Measurements from ENCODE around the gene MARCHF3. TPM values are rescaled to one million over a fixed set of nuclear protein-coding genes. Genes with fewer than 3 reads are reported as not detected.

The MARCHF3 gene
- total RNA-seq, 5 donors from 2014 or later (not counting 1 experiment from before 2014, with no cell fraction given), result 5.6 to 9.9 (median 7.6) TPM

DNA sequence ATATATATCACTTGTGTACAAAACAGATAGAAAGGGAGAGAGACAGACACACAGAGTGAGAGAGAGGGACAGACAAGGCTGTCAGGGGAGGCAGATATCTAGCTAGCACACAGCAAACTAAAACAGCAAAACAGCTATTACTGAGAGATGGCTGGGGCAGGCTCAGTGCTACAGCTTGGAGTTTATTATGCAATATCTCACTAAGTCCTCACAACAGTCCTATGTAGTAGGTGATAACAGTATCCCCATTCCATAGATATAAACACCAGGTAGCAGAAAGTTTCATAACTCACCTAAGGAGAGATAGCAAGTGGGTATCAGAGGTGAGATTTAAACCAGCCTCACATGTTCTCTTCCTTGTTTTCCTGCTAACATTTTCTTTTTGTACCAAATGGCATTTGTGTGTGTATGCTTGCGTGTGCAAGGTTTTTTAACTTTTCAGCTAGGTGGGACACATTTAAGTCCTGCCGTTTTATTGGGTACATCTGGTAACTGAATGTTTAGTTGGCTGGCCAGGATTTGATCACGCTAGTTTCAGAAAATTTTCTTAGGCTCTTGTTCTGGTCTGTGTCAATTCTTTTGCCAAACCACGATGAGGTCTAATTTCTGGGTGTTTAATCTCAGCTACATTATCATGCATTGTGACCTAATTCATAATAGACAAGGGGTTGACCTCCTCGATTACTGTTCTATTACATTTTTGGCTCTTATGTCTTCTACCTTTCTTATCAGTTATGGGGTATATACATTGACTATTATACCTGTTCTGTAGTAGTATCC is 148.3 kb downstream of the MARCHF3 start:
- H3K4me3 Mint-ChIP-seq, result no peak overlapping the region
- H3K9me3 ChIP-seq, result no peaks in the 10 kb centered on the region
- 95% methylated on average over 3 of the region's 5 CpGs for WGBS (ENCODE audit: insufficient coverage)
- no peaks in the 10 kb centered on the region for H3K27me3 ChIP-seq (replicated peaks in 1 of 2; ENCODE audit: control insufficient read depth in 2 of 2, extremely low read depth in 1 of 2, insufficient read depth in 2 of 2, low read length in 1 of 2)
- no peaks in the 10 kb centered on the region for H3K36me3 ChIP-seq (ENCODE audit: control insufficient read depth in 2 of 2, extremely low read depth in 1 of 2, insufficient read depth in 1 of 2, low read length in 1 of 2)
- H3K27ac Mint-ChIP-seq, result no peak overlapping the region
- H3K27me3 Mint-ChIP-seq, result no peaks in the 10 kb centered on the region
- peaks cover 0 to 15% (median 2%) of the 10 kb centered on the region in 3 donors for H3K4me1 Mint-ChIP-seq
- no peak for DNase-seq
- H3K27ac ChIP-seq (ENCODE audit: low read length), result no peak overlapping the region
- H3K9me3 Mint-ChIP-seq, result no peaks in the 10 kb centered on the region
- no peaks in the 10 kb centered on the region for H3K4me1 ChIP-seq (ENCODE audit: control insufficient read depth in 1 of 2, extremely low read depth in 1 of 2, insufficient read depth in 2 of 2, low read length in 2 of 2)
- H3K4me3 ChIP-seq (ENCODE audit: control insufficient read depth in 1 of 2, extremely low read depth in 1 of 2, low read length in 1 of 2), result no peak overlapping the region
- ChIA-PET POLR2A (no interaction called here), CTCF (interaction anchor here in 1 of 2 donors (0.6 kb wide), 1 partner anchor 87 kb away, joined by 5 read pairs; no protein-coding TSS in a partner anchor)
- ATAC-seq (replicated peaks in 1 of 4), result no peak
- peaks cover 4% of the 10 kb centered on the region for H3K36me3 Mint-ChIP-seq

DNA sequence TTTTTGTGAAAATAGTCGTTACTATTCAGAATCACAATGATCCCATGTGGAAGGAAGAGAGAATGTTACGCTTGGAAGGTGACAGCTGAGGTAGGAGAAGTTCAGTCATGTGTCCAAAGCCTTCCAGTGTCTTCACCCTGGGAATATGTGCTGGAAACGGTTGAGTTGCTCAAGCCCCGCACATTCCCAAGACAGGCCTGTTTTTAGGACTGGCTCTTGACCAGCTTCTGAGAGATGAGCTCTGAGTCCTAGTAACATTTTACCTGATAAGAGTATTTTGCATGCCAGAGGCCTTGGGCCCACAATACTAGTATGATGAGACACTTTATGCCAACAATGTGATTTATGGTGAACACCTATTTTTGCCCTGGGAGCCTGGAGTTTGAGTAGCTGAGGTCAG is 151.7 kb downstream of the MARCHF3 start:
- DNase-seq, result no peak
- no peaks in the 10 kb centered on the region for H3K36me3 ChIP-seq (ENCODE audit: control insufficient read depth in 2 of 2, extremely low read depth in 1 of 2, insufficient read depth in 1 of 2, low read length in 1 of 2)
- no peak for ATAC-seq (replicated peaks in 1 of 4)
- no peaks in the 10 kb centered on the region for H3K4me1 ChIP-seq (ENCODE audit: control insufficient read depth in 1 of 2, extremely low read depth in 1 of 2, insufficient read depth in 2 of 2, low read length in 2 of 2)
- no peak overlapping the region for H3K27ac ChIP-seq (ENCODE audit: low read length)
- no peaks in the 10 kb centered on the region for H3K9me3 ChIP-seq
- Mint-ChIP-seq H3K27me3 (no peaks in the 10 kb centered on the region), H3K4me1 (no peaks in the 10 kb centered on the region), H3K36me3 (peaks cover 13% of the 10 kb centered on the region), H3K4me3 (no peak overlapping the region), H3K9me3 (no peaks in the 10 kb centered on the region), H3K27ac (no peak overlapping the region)
- H3K27me3 ChIP-seq (replicated peaks in 1 of 2; ENCODE audit: control insufficient read depth in 2 of 2, extremely low read depth in 1 of 2, insufficient read depth in 2 of 2, low read length in 1 of 2), result no peaks in the 10 kb centered on the region
- no peak overlapping the region for H3K4me3 ChIP-seq (ENCODE audit: control insufficient read depth in 1 of 2, extremely low read depth in 1 of 2, low read length in 1 of 2)
- CTCF ChIA-PET, result no interaction called here
- 100% methylated on average over 3 of the region's 4 CpGs for WGBS (ENCODE audit: insufficient coverage)
- POLR2A ChIA-PET, result no interaction called here

DNA sequence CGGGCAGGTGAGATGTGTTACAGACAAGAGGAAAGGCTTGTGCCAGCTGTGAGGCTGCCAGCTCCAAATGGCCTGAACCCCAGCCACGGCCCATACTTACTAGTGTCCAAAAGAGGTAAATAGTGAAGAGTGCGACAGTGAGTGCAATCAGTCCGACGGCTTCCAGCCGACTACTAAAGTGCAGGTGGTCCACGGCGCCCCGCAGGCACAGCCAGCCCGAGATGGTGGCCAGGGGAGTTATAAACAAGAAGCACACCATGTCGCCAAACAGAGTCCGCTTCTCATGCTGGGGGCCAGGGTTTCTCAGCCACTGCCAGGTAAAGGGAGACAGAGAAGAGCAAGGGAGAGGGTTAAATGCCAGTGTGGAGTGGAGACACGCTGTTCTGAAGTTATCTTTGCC is 152.3 kb downstream of the MARCHF3 start:
- Histone ChIP-seq H3K36me3 (ENCODE audit: control insufficient read depth in 2 of 2, extremely low read depth in 1 of 2, insufficient read depth in 1 of 2, low read length in 1 of 2) (no peaks in the 10 kb centered on the region), H3K27me3 (replicated peaks in 1 of 2; ENCODE audit: control insufficient read depth in 2 of 2, extremely low read depth in 1 of 2, insufficient read depth in 2 of 2, low read length in 1 of 2) (no peaks in the 10 kb centered on the region), H3K27ac (ENCODE audit: low read length) (no peak overlapping the region), H3K4me3 (ENCODE audit: control insufficient read depth in 1 of 2, extremely low read depth in 1 of 2, low read length in 1 of 2) (no peak overlapping the region), H3K4me1 (ENCODE audit: control insufficient read depth in 1 of 2, extremely low read depth in 1 of 2, insufficient read depth in 2 of 2, low read length in 2 of 2) (no peaks in the 10 kb centered on the region), H3K9me3 (no peaks in the 10 kb centered on the region)
- Mint-ChIP-seq H3K4me3 (no peak overlapping the region), H3K9me3 (no peaks in the 10 kb centered on the region), H3K27me3 (no peaks in the 10 kb centered on the region), H3K27ac (no peak overlapping the region), H3K36me3 (peaks cover 13% of the 10 kb centered on the region), H3K4me1 (no peaks in the 10 kb centered on the region)
- DNase-seq, result no peak
- 98% methylated on average over 11 of the region's 13 CpGs for WGBS (ENCODE audit: insufficient coverage)
- CTCF ChIA-PET, result no interaction called here
- POLR2A ChIA-PET, result no interaction called here
- no peak for ATAC-seq (replicated peaks in 1 of 4)

DNA sequence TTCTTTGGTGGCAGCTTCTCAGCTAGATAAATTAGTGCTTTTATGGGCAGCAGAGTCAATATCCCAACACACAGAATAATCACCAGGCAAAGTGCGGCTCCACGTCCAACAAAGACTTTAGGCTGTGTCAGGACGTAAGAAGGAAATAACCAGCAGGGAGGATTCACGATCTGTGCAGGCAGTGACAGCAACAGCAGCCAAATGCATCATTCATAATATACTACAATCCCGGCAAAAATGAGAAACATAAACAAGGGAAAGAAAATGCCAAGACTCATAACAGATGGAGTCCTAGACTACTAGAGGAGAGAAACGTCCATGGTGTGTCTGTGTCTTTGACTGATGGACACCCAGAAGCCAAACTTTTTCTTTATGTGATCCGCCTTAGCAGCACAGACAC is 152.8 kb downstream of the MARCHF3 start:
- no CpG with 5 or more reads among the region's 7 CpGs for WGBS (ENCODE audit: insufficient coverage)
- H3K27ac ChIP-seq (ENCODE audit: low read length), result no peak overlapping the region
- ATAC-seq (replicated peaks in 1 of 4), result no peak
- H3K27me3 ChIP-seq (replicated peaks in 1 of 2; ENCODE audit: control insufficient read depth in 2 of 2, extremely low read depth in 1 of 2, insufficient read depth in 2 of 2, low read length in 1 of 2), result no peaks in the 10 kb centered on the region
- H3K4me3 ChIP-seq (ENCODE audit: control insufficient read depth in 1 of 2, extremely low read depth in 1 of 2, low read length in 1 of 2), result no peak overlapping the region
- Mint-ChIP-seq H3K27me3 (no peaks in the 10 kb centered on the region), H3K4me1 (no peaks in the 10 kb centered on the region), H3K36me3 (peaks cover 13% of the 10 kb centered on the region), H3K9me3 (no peaks in the 10 kb centered on the region), H3K4me3 (no peak overlapping the region), H3K27ac (no peak overlapping the region)
- no peaks in the 10 kb centered on the region for H3K4me1 ChIP-seq (ENCODE audit: control insufficient read depth in 1 of 2, extremely low read depth in 1 of 2, insufficient read depth in 2 of 2, low read length in 2 of 2)
- ChIA-PET POLR2A (no interaction called here), CTCF (no interaction called here)
- no peaks in the 10 kb centered on the region for H3K9me3 ChIP-seq
- DNase-seq, result no peak
- no peaks in the 10 kb centered on the region for H3K36me3 ChIP-seq (ENCODE audit: control insufficient read depth in 2 of 2, extremely low read depth in 1 of 2, insufficient read depth in 1 of 2, low read length in 1 of 2)

DNA sequence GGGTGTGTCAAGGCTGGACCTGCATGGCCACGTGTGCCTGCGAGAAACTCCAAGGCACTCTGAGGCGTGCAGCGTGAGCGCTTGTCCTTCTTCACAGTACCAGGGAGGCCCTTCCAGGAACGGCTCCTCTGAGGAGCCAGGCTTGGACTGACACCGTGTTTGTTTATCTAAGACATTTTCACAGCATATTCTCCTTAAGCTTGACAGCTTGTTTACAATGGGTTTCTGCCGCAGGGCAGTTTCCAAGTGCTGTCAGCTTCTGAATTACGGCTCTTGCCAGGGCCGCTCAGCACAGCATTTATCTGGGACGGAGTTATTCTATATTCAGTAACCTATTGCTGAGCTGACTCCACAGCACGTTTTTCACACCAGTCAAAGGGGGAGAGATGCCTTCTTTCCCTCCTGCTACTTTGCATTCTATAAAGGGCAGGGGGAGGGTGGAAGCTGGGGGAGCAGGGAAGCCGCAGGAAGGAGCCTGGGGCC is 155.0 kb downstream of the MARCHF3 start:
- H3K36me3 Mint-ChIP-seq, result peaks cover 17% of the 10 kb centered on the region
- ChIA-PET POLR2A (no interaction called here), CTCF (no interaction called here)
- H3K4me1 Mint-ChIP-seq, result no peaks in the 10 kb centered on the region
- no peaks in the 10 kb centered on the region for H3K9me3 Mint-ChIP-seq
- H3K27ac Mint-ChIP-seq, result no peak overlapping the region
- DNase-seq (no peak), ATAC-seq (replicated peaks in 1 of 4) (no peak)
- no peaks in the 10 kb centered on the region for H3K27me3 ChIP-seq (replicated peaks in 1 of 2; ENCODE audit: control insufficient read depth in 2 of 2, extremely low read depth in 1 of 2, insufficient read depth in 2 of 2, low read length in 1 of 2)
- no peak overlapping the region for H3K27ac ChIP-seq (ENCODE audit: low read length)
- H3K4me3 ChIP-seq (ENCODE audit: control insufficient read depth in 1 of 2, extremely low read depth in 1 of 2, low read length in 1 of 2), result no peak overlapping the region
- WGBS (ENCODE audit: insufficient coverage), result 87% methylated on average over 9 of the region's 13 CpGs
- H3K4me3 Mint-ChIP-seq, result no peak overlapping the region
- no peaks in the 10 kb centered on the region for H3K4me1 ChIP-seq (ENCODE audit: control insufficient read depth in 1 of 2, extremely low read depth in 1 of 2, insufficient read depth in 2 of 2, low read length in 2 of 2)
- no peaks in the 10 kb centered on the region for H3K36me3 ChIP-seq (ENCODE audit: control insufficient read depth in 2 of 2, extremely low read depth in 1 of 2, insufficient read depth in 1 of 2, low read length in 1 of 2)
- H3K27me3 Mint-ChIP-seq, result no peaks in the 10 kb centered on the region
- H3K9me3 ChIP-seq, result no peaks in the 10 kb centered on the region

DNA sequence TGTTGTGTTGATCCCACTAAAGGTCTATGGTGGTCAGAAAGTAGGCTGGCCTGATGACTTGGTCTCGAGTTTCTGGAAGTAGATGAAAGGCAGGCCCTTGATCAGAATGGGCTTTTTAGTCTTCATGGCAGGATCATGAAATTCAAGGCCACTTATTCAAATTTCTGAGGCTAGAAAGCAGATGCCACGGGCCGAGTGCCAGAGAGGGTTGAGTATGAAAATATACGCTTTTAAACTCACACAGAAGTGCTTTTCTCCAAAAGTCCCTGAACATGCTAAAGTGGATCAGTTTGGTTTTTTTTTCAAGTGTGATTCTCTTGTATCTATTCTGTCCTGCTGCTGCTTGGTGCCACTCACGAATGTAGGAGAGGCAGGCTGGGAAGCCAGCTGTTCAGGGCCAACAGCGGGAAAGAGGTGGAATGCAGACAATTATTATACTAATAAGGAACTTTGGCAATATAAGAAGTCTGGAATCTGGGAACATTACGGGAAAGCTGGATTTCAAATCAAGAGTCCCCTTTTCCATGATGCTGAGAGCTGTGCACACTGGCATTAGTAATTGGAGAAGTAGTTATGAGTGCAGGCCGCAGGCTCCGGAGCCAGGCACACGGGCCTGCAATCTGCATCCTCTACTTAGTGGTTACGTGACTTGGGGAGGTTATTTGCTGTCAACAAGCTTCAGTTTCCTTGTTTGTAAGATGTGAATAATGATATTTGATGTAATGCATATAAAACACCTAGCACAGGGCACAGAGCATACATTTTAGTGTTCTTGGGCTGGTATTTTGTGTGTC is 157.6 kb downstream of the MARCHF3 start:
- ChIA-PET CTCF (interaction anchor here in 1 of 2 donors (0.6 to 0.7 kb wide), 2 partner anchors 19 to 162 kb away, joined by 3 to 5 read pairs; no protein-coding TSS in a partner anchor), POLR2A (no interaction called here)
- ATAC-seq (replicated peaks in 1 of 4), result no peak
- Histone ChIP-seq H3K27ac (ENCODE audit: low read length) (no peak overlapping the region), H3K9me3 (no peaks in the 10 kb centered on the region), H3K27me3 (replicated peaks in 1 of 2; ENCODE audit: control insufficient read depth in 2 of 2, extremely low read depth in 1 of 2, insufficient read depth in 2 of 2, low read length in 1 of 2) (no peaks in the 10 kb centered on the region), H3K36me3 (ENCODE audit: control insufficient read depth in 2 of 2, extremely low read depth in 1 of 2, insufficient read depth in 1 of 2, low read length in 1 of 2) (no peaks in the 10 kb centered on the region), H3K4me3 (ENCODE audit: control insufficient read depth in 1 of 2, extremely low read depth in 1 of 2, low read length in 1 of 2) (no peak overlapping the region), H3K4me1 (ENCODE audit: control insufficient read depth in 1 of 2, extremely low read depth in 1 of 2, insufficient read depth in 2 of 2, low read length in 2 of 2) (peaks cover 7 to 8% of the 10 kb centered on the region in 2 experiments)
- H3K4me1 Mint-ChIP-seq, result peaks cover 10 to 14% (median 11%) of the 10 kb centered on the region in 3 donors
- DNase-seq, result no peak
- H3K9me3 Mint-ChIP-seq, result no peaks in the 10 kb centered on the region
- 93% methylated on average over 3 of the region's 11 CpGs for WGBS (ENCODE audit: insufficient coverage)
- no peak overlapping the region for H3K27ac Mint-ChIP-seq
- H3K4me3 Mint-ChIP-seq, result no peak overlapping the region
- H3K27me3 Mint-ChIP-seq, result no peaks in the 10 kb centered on the region
- peaks cover 14% of the 10 kb centered on the region for H3K36me3 Mint-ChIP-seq

All from T-cell (primary cell).